Measurements from ENCODE around the gene MEA1. TPM values are rescaled to one million over a fixed set of nuclear protein-coding genes. Genes with fewer than 3 reads are reported as not detected.

Gene MEA1
- total RNA-seq, 1 donor from 2014 or later, result 73.1 TPM

- Histone ChIP-seq H3K9ac (peak within 1 kb of the TSS; percentile 73), H3F3A (ENCODE audit: low read depth) (peaks cover 17% of the 10 kb centered on the region), H4K20me1 (ENCODE audit: low read depth) (no peaks in the 10 kb centered on the region), H3K36me3 (no peaks in the 10 kb centered on the region), H3K79me2 (ENCODE audit: low read depth) (peaks cover 32% of the 10 kb centered on the region), H2AFZ (replicated peaks) (peak within 1 kb of the TSS; percentile 73), H3K4me2 (peak within 1 kb of the TSS; percentile 88), H3K27me3 (no peaks in the 10 kb centered on the region), H3K9me3 (ENCODE audit: low read depth) (no peaks in the 10 kb centered on the region), H3K4me1 (peaks cover 7% of the 10 kb centered on the region), H3K27ac (no peak within 1 kb of the TSS), H3K4me3 (peak within 1 kb of the TSS; percentile 75)
- Mint-ChIP-seq H3K27ac (peak within 1 kb of the TSS; percentile 96), H3K4me3 (peak within 1 kb of the TSS; percentile 92), H3K9me3 (no peaks in the 10 kb centered on the region), H3K36me3 (peaks cover 20% of the 10 kb centered on the region), H3K27me3 (ENCODE audit: insufficient read depth, low read depth) (peaks cover 9% of the 10 kb centered on the region), H3K4me1 (peaks cover 34% of the 10 kb centered on the region)
- peak; percentile 91 for DNase-seq (ENCODE audit: low spot score)
- TF ChIP-seq CTCF (IDR thresholded peaks at IDR 0.05) (no peak), EZH2 (IDR thresholded peaks at IDR 0.05) (no peak)
These were observed 39.9 kb upstream of the MEA1 start, which contains the start of gene CUL7 for GRCh38 chr6:43053545-43054205. TSS of gene CUL7 (minus strand) at chr6:43053851. CDS start at chr6:43052788, 1,063 bp downstream.

DNA sequence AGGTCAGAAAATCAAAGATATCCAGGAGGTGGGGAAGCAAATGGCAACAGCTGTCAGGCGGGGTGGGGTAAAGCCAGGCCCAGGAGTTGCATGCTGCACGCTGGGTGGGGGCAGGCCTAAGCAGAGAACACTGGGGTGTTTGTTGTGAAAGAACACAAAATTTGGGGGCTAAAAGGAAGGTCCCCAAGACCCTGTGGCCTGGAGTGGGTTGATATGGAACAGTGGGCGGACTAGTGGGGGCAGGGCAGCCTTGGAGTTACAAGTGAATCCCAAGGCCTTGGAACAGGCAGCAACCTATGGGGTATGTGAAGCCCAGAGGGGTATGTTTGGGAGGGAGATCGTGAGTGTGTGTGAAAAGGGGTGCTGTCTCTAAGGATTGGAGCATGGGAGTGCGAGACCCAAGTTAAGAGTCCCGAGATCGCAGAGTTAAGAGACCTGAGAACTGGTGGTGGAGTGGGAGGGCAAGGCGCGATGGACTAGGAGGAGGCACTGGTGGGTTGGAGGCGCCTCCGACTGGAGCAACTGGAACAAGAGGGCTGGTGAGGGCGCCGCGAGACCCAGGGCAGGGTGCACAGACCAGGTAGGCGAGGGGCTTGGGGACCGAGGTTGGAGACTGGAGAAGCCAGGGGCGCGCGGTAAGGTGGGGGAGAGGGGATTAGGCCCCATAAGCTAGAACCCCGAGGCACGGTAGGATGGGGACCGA lies 39.2 kb upstream of the MEA1 start:
- Histone ChIP-seq H4K20me1 (ENCODE audit: low read depth) (no peaks in the 10 kb centered on the region), H3K4me1 (no peaks in the 10 kb centered on the region), H3K79me2 (ENCODE audit: low read depth) (peaks cover 26% of the 10 kb centered on the region), H2AFZ (replicated peaks) (peak overlapping the region; percentile 73), H3K9ac (peak overlapping the region; percentile 73), H3K4me3 (peak overlapping the region; percentile 75), H3K36me3 (no peaks in the 10 kb centered on the region), H3K27ac (no peak overlapping the region), H3K27me3 (no peaks in the 10 kb centered on the region), H3K4me2 (peak overlapping the region; percentile 88), H3F3A (ENCODE audit: low read depth) (peaks cover 11% of the 10 kb centered on the region), H3K9me3 (ENCODE audit: low read depth) (no peaks in the 10 kb centered on the region)
- no peaks in the 10 kb centered on the region for H3K9me3 Mint-ChIP-seq
- no peak for TF ChIP-seq EZH2phosphoT487 (IDR thresholded peaks at IDR 0.05)
- peak overlapping the region; percentile 92 for H3K4me3 Mint-ChIP-seq
- peak overlapping the region; percentile 96 for H3K27ac Mint-ChIP-seq
- H3K27me3 Mint-ChIP-seq (ENCODE audit: insufficient read depth, low read depth), result peaks cover 9% of the 10 kb centered on the region
- peaks cover 19% of the 10 kb centered on the region for H3K36me3 Mint-ChIP-seq
- H3K4me1 Mint-ChIP-seq, result peaks cover 28% of the 10 kb centered on the region
- DNase-seq (ENCODE audit: low spot score), result no peak

- Histone ChIP-seq H3K79me2 (ENCODE audit: low read depth) (peaks cover 19% of the 10 kb centered on the region), H3K27me3 (no peaks in the 10 kb centered on the region), H3F3A (ENCODE audit: low read depth) (peaks cover 11% of the 10 kb centered on the region), H3K4me1 (no peaks in the 10 kb centered on the region), H3K4me3 (peak overlapping the region; percentile 75), H3K9ac (peak overlapping the region; percentile 73), H3K9me3 (ENCODE audit: low read depth) (no peaks in the 10 kb centered on the region), H4K20me1 (ENCODE audit: low read depth) (no peaks in the 10 kb centered on the region), H3K4me2 (peak overlapping the region; percentile 88), H2AFZ (replicated peaks) (no peak overlapping the region), H3K27ac (no peak overlapping the region), H3K36me3 (no peaks in the 10 kb centered on the region)
- peaks cover 19% of the 10 kb centered on the region for H3K36me3 Mint-ChIP-seq
- no peak for TF ChIP-seq EZH2 (IDR thresholded peaks at IDR 0.05)
- H3K4me1 Mint-ChIP-seq, result peaks cover 27% of the 10 kb centered on the region
- H3K27me3 Mint-ChIP-seq (ENCODE audit: insufficient read depth, low read depth), result peaks cover 9% of the 10 kb centered on the region
- H3K4me3 Mint-ChIP-seq, result peak overlapping the region; percentile 92
- peak overlapping the region; percentile 96 for H3K27ac Mint-ChIP-seq
- no peaks in the 10 kb centered on the region for H3K9me3 Mint-ChIP-seq
- no peak for DNase-seq (ENCODE audit: low spot score)
These were observed 38.6 kb upstream of the MEA1 start for GRCh38 chr6:43052225-43052841.

- Mint-ChIP-seq H3K9me3 (no peaks in the 10 kb centered on the region), H3K36me3 (peaks cover 26% of the 10 kb centered on the region), H3K4me3 (peak overlapping the region; percentile 70), H3K4me1 (peaks cover 27% of the 10 kb centered on the region), H3K27ac (no peak overlapping the region), H3K27me3 (ENCODE audit: insufficient read depth, low read depth) (peaks cover 14% of the 10 kb centered on the region)
- no peaks in the 10 kb centered on the region for H4K20me1 ChIP-seq (ENCODE audit: low read depth)
- H3K27me3 ChIP-seq, result no peaks in the 10 kb centered on the region
- peaks cover 18% of the 10 kb centered on the region for H3K79me2 ChIP-seq (ENCODE audit: low read depth)
- DNase-seq (ENCODE audit: low spot score), result no peak
- H3K4me2 ChIP-seq, result no peak overlapping the region
- TF ChIP-seq EZH2phosphoT487 (IDR thresholded peaks at IDR 0.05) (no peak), EZH2 (IDR thresholded peaks at IDR 0.05) (no peak), CTCF (IDR thresholded peaks at IDR 0.05) (no peak)
- no peak overlapping the region for H3K9ac ChIP-seq
- H3K27ac ChIP-seq, result no peak overlapping the region
- no peaks in the 10 kb centered on the region for H3K36me3 ChIP-seq
- H3K4me3 ChIP-seq, result no peak overlapping the region
- no peaks in the 10 kb centered on the region for H3K9me3 ChIP-seq (ENCODE audit: low read depth)
- H3K4me1 ChIP-seq, result no peaks in the 10 kb centered on the region
- peaks cover 11% of the 10 kb centered on the region for H3F3A ChIP-seq (ENCODE audit: low read depth)
- H2AFZ ChIP-seq (replicated peaks), result no peak overlapping the region
These were observed 37.2 kb upstream of the MEA1 start for GRCh38 chr6:43050981-43051380.
